NCI-H510A (cell line): ENCODE data around the gene JAKMIP1.
"Not testable (repeated sequence)": the region's sequence is repeated elsewhere in the genome, so short reads cannot be mapped to it uniquely, and the experiment has no call there.

ENCODE experiments used
- DNase-seq: peaks from one replicate; lab custom pipeline; 2025; lab: John Stamatoyannopoulos, UW

Gene JAKMIP1

DNA sequence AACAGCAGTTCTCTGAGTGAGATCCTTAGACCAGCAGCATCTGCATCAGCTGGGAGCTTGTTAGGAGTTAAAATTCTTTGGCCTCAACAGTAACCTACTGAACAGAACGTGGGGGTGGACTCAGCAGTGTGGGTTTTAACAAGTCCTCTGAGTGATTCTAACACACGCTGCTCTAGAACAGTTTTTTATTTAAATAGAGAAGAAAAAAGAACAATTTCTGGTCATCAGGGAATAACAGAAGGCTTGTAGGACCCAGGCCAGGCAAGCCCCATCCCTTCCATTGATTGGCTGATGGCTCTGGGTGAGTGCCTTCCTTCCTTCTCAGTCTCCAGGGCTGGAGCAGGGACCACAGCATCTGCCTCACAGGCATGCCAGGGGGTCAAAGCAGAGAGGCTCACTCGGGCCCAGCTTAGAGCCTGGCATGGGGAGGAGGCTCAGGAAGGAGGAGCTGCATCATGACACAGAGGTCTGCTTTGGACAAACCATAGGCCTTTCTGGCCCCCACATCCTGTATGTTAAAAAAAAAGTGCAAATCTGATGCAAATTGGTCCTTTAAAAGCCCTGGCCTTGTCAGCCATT, 56.7 kb downstream of the JAKMIP1 start:
- DNase-seq: no peak

DNA sequence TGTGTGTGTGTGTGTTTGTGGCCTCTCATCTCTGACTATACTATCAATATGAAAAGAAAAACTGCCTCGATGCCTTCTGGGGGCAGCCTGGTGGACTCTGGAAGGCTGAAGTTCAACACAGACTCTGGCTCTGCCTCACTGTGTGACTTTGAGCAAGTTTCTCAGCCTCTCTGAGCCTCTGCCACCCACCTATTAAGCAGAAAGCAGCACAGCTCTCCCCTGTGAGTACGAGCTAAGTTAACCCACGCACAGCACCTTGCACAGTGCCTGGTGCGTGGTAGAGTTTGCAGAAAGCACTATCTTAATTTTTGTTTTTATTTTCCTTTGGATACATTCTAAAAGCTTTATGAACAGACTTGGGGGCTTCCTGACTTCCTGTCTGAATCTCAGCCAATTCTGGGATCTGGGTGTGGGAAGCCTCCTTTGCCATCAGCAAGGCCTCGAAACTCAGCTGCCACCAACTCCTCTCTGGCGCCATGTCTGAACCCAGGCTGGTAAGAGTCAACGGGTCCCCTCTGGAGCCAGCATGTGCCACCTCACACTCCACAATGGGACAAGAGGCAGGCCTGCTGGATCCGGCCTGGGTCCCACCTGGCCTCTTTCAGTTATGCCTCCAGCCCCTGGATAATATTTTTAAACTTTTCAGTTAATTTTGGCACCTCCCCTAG, 57.3 kb downstream of the JAKMIP1 start:
- DNase-seq: no peak

DNA sequence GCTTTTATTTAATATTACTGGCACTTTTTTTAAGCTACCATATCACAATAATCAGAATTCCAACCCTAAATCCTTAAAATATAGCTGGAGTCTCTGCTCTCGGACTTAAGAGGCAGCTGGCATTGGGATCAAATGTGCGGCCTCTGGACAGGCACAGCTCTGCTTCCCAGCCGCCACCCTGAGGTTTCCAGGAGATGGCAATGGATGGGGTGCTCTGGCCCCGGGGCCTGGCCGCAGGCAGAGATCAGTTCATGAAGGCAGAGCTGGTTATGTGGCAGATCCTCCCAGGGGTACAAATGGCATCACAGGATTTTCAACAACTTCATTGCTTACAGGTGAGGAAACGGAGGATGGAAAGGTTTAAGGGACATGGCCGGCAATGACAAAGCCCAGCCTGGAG, 57.8 kb downstream of the JAKMIP1 start:
- DNase-seq: no peak

DNA sequence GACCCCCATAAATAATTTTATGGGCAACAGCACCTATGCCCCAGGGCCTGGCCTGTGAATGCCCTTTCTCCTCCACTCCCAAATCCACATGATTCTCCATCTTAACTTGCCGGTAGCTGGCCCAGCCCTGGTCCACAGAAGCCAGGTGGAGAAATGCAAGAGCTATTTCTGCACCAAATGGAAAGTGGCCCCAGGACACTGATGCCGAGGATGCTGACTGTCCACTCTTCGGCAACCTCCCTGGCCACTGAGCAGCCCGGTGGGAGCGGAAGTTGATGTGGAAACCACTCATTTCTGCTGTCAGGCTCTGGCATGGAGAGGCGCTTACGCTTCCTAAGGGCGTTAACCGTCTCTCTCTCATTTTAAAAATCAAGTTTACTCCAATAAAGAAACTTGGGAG, 58.8 kb downstream of the JAKMIP1 start:
- no peak for DNase-seq

DNA sequence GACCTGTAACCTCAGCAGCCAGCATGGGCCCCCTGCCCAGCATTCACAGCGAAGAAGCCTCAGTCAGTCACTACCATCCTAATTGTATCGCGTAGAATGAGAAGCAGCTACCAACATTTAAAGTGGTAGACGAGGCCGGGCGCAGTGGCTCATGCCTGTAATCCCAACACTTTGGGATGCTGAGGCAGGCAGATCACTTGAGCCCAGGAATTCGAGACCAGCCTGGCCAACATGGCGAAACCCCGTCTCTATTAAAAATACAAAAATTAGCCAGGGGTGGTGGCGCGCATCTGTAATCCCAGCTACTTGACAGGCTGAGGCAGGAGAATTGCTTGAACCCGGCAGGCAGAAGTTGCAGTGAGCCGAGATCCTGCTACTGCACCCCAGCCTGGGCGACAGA, 59.3 kb downstream of the JAKMIP1 start:
- not testable (repeated sequence) for DNase-seq

DNA sequence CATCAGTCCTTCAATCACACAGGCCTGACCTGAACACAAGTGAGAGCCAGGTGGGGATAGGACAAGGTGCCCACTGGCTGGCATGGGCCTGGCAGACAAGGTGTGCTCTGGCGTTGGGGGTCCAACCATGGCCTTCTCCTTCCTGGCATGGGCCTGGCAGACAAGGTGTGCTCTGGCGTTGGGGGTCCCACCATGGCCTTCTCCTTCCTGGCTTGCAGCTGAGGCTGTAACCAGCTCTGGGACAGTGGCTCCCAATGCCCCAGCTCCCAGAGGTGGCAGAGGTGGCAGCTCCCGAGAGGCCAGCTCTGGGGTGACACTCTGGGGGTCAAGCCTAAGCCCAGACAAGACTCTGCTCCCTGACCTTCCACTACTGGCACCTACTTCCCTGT, 62.6 kb downstream of the JAKMIP1 start:
- no peak for DNase-seq

DNA sequence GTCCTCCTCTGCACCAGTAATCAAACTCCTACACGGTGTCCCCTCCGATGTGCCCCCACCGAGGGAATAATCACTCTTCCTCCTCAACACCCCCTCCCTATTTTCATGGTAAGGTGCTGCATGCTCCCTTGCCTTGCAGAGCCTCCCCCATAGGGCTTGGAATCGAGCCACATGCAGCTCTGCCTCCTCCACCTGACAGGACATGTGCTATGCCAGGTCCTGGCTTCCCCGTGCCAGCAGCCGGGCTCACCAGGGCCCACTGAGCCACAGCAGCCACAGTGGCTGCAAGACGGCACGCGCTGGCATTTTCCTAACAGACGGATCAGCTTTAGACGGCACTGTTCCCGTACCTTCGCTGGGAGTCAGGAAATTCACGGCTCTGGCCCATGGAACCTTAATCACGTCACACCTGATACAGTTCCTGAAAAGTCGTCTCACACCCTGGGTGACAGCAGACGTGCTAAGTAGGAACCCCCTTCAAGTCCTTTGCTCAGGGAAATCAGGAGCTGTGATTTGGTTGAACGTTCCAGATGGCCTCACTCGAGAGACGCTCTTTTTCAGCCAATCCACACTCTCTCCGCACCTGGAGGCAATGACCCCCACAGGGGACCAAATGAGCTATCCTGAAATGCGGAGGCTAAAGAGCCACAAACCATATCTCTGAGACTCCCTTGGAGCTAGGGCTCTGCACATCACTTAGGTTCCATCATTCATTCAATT, 63.2 kb downstream of the JAKMIP1 start:
- DNase-seq: no peak

DNA sequence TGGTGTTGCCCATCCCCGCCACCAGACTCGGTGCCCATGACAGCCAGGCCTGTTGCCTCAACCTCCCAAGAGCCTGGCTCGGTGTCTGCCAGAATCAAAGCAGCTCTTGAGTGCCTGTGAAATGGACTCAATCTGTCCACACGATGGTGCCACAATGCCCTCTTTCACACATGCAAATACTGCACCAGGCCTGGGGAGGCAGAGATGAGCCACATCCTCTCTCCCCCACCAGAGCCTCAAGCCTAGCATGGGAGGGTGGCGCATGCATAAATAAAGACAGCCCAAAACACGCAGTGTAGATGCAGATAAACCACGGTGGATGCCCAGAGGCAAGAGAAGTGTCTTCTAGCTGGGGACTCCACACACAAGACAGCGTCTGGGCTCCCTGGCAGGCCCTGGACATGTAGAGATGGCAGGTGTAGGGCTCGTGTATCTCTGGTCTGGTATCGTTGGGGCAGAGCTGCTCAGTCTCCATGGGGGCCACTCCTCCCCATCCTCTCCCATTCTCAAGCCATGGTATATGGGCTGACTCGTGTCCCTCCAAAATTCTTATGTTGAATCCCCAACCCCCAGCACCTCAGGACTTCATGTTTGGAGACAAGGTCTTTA, 65.6 kb downstream of the JAKMIP1 start:
- no peak for DNase-seq

DNA sequence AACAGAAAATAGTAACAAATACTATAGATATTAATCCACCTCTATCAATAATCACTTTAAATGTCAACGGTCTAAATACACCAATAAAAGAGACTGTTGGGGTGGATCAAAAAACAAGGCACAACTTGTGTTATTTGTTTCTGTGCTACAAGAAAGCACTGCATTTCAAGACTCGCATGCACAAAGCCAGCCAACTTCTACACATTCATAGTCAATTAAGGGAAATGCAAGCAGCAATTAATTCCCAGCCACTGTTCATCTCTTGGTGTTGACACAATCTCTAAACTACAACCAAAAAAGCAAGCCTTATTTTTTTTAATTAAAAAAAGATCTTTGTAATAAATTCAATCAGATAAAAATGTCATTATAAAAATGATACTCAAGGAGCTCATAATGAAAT, 67.6 kb downstream of the JAKMIP1 start:
- no peak for DNase-seq

DNA sequence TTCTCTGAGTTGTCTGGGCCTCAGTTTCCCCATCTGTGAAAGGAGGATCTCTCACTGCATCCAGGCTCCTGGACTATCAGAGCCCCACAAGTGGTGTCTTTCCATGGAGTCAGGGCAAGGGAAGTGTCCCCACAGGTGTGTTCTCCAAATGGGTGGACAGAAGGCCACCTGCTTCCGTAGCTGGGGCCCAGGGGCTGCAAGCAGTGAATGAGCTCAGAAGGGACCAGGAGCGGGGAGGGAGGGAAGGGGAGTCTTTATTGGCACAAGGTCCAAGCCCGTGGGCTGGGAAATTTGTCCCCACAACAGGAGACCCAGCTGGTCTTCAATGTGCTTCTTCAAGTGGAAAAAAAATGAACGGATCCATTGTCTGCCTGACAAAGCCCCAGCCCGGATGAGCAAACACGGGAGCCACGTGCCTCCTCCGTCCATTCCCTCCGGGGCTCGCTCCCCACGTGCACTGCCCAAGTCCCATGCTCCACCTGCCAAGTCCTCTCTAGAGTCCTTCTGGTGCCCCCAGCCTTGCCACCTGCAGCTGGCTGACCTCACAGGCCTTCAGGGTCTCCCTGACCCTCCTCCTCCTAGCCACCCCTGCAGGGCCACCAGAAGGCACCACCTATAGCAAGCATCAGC, 72.0 kb downstream of the JAKMIP1 start:
- DNase-seq: no peak

DNA sequence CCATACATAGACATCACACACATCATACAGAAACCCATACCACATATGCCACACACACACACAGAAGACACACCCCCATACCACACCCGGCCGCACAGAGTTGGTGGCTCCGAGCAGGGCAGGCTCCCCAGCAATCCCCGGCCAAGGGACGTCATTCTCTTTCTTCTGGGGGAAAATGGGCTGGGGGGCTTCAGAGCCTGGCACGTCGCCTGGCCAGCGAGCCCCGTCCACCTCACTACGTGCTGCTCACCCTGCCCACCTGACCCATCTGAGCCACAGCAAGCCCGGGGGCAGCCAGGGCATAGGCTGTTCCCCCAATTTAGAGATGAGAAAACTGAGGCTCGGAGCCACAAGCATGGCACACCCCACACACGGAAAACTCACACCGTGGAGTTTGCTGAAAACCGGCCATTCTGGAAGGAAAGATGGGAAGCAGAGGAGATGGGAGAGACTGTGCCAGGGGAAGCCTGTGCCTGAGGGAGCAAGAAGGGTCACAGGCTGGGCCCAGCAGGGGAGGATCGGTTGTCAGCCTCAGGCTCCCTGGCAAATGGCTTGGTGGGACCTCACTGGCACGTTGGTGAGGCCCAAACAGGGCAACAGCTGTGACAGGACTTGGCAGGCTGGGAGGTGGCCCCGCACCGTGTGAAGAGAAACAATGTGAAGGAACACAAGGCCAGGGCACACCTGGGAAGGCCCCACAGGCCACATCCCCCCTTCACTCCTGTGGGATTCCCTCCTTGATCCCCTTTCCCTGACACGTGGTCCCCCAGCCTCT, 73.2 kb downstream of the JAKMIP1 start:
- DNase-seq: no peak

DNA sequence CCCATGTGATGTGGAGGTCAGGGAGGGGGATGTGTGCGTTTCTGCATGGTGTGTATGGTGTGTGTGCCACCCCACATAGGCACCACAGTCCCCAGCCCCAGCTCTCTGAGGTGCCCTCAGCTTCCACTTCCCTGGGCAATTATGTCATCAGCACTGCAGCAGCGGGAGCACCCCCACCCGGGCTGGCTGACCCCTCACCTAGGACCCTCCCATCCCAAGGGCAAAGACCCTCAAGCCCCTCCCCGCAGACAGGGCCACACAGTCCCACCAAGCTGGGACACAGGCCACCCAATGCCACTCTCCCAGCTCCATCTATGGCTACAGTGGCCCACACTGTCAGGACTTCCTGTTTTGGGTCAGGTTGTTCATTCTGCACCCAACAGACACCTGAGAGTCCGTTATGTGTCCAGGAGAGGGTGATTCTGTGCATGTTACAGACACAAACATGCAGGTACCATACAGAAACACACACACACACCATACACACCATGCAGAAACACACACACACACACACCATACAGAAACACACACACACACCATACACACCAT, 75.2 kb downstream of the JAKMIP1 start:
- DNase-seq: no peak

DNA sequence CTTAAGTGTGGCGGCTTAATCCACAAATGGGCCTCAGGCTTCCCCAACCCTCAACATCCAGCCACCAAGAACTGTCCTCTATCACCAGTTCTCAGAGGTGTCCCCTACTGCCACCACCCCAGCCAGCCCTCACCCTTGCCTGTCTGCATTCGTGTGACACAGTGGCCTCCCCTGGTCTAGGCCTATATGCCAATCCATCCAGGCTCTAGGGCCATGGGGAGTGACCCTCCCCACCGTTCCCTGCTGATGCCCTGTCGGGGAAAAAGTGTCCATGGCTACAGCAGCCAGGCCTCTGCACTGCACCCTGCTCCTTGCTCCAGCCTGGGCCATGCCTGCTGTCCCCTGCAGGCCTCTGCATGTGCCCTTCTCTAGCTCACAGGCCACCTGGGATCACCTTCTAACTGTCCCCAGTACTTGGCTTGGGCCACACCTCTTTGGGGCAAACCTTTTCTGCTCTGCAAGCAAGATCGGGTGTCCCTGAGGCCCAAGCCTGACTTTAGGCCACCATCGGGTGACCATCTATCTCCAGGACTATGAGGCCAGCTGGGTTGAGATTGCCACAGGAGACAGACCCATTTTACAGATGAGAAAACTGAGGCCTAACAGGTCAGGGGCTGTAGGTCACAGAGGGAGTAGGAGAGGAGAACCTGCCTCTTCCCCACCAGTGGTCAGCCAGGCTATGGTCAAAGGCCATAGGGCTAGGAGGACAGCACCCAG, 75.8 kb downstream of the JAKMIP1 start:
- DNase-seq: no peak

DNA sequence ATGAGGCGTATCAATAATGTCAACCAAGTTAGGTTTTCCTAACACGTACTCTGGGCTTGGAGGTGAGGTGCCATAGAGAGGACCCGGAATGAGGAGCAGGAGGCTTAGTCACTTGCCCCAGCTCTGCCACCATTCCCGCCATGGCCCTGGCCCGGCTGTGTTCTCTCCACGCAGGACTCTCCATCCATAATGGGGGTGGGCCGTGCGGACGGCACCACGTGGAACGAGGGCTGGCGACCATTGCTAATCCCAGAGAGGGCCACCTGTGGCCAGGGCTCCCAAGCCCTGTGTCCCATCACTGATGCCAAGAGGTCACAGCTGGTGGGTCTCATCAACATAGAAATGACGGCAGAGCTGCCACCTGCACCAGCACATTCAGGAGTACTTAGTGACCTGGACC, 76.4 kb downstream of the JAKMIP1 start:
- no peak for DNase-seq

DNA sequence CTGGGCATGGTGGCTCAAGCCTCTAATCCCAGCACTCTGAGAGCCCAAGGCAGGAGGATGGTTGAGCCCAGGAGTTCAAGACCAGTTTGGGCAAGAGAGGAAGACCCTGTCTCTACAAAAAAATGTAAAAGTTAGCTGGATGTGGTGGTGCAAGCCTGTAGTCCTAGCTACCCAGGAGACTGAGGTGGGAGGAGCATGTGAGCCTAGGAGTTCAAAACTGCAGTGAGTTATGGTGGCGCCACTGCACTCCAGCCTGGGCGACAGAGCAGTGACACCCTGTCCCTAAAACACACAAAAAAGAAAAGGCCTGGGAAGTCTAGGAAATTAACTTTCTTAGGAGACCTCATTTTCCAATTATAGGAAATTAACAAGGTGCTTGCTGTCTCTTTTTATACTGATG, 76.8 kb downstream of the JAKMIP1 start:
- DNase-seq: no peak

DNA sequence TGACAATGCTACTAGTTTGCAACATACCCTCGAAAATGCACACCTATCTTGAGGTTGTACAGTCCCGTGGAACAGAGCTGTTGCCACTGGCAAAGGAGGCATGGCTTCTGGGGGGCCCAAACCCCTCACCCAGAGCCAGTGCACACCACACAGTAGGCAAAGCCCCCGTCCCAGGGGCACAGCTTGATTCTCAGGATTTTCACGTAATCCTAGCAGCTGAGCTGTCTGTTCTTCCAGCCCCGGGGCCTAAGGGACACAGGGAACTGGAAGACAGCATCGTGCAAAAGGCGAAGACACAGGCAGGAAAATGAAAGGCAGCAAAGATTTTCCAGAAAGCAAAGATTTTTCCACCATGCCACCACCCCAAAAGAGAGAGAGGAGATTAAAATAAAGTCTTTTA, 77.2 kb downstream of the JAKMIP1 start:
- DNase-seq: no peak

DNA sequence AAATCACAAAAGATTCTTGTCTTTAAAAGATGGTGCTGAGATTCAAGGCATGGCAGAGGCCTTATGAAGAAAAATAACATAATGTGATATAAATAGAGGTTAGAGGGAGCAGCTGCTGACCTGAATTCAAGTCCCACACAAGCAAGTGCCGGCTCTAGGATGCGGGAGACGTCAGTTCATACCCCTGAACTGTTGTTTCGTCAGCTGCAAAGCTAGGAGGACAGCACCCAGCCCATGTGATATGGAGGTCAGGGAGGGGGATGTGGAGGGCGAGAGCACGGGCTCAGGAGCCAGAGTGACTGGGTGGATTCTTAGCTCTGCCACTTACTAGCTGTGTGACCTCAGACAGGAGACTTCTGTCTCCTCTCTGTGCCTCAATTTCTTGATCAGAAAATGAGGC, 77.9 kb downstream of the JAKMIP1 start:
- DNase-seq: no peak

DNA sequence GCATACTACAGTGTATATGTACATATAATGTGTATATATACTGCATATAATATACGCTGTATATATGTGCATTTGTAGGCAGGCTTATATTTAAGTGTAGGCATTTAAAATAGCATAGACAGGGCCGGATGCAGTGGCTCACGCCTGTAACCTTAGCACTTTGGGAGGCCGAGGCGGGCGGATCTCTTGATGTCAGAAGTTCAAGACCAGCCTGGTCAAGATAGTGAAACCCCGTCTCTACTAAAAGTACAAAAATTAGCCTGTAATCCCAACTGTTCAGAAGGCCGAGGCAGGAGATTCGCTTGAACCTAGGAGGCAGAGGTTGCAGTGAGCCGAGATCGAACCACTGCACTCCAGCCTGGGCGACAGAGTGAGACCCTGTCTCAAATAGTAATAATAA, 78.4 kb downstream of the JAKMIP1 start:
- DNase-seq: no peak

DNA sequence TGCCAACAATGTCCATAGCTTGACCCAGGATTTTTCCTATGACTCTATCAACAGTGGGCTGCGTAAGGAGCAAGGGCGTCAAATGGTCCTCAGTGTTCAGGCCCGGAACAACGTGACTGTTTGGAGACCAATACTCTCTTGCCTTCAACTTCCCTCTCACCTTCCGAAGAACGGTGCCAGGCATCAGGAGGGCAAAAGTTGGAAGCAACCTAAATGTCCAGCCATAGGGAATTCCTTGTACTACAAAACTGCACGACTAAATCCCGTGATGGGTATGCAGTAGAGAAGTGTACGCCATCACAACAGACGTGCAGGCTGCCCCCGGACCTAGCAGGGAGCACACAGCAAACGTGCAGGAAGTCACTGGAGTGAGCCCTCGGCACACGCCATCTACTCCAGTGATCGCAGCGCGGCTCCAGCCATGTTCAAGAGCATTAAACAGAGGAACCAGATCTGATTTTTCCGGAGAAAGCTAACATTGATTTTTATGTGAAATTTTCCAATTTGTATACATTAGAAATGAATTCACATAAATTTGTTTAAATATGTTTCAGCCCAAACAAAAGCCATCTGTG, 79.0 kb downstream of the JAKMIP1 start:
- no peak for DNase-seq

DNA sequence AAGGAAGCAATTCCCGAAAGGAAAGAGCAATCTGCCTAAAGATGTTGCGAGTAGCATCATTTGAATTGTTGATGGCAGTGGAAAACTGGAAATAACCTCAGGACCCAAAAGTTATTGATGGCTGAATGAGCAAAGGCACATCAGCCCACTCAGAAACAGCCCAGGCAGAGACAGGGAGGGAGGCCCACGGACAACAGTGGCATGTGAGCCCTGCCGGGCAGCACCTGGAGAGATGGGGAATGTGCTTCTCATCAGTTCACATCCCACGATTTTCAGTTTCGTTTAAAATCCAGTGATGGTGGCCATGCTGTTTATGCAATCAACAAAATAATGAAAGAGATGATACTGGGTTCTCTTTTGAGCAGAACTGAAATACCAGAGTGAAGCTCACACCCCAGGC, 80.0 kb downstream of the JAKMIP1 start:
- no peak for DNase-seq
